AG04449 (cell line): ENCODE measurements around the gene ARID4B.
"Not testable (repeated sequence)": the region's sequence is repeated elsewhere in the genome, so short reads cannot be mapped to it uniquely, and the experiment has no call there.

ENCODE experiments used
- CTCF ChIA-PET: fragments of 350-600 bp; formaldehyde crosslinking; extraction: SDS; loops from one replicate; lab custom pipeline; 2021; ENCODE audit warnings: antibody characterized with exemption; lab: Yijun Ruan, JAX
- POLR2A ChIA-PET: fragments of 400-600, 350-600 bp; formaldehyde crosslinking; extraction: SDS; loops from one replicate; lab custom pipeline; 2020; ENCODE audit warnings: antibody characterized with exemption, inconsistent platforms; lab: Yijun Ruan, JAX
- DNase-seq: peaks from one replicate; pipeline ENCODE4 v3.0.0-alpha.2; 2010; ENCODE audit warnings: low read depth, low spot score
- H3K4me3 ChIP-seq: 2 replicates; pipeline ENCODE4 v1.5.1; 2011; ENCODE audit warnings: low read depth, mild to moderate bottlenecking, control low read depth, low read length
- CTCF ChIP-seq: IDR thresholded peaks from one replicate; pipeline ENCODE4 v1.5.1; 2011; ENCODE audit warnings: mild to moderate bottlenecking, moderate library complexity, low read length, control low read depth, inconsistent platforms; ENCODE audit not compliant: insufficient read depth; ENCODE audit errors: missing control alignments

ARID4B gene

GRCh38 chr1:235226933-235227332 lies 101.0 kb downstream of the ARID4B start:
- H3K4me3 ChIP-seq = no peak overlapping the region
- ChIA-PET CTCF (interaction anchor here (0.8 to 1.5 kb wide), 2 partner anchors 8 to 29 kb away, joined by 3 to 9 read pairs; no protein-coding TSS in a partner anchor), POLR2A (no interaction called here)
- DNase-seq = no peak
- TF ChIP-seq CTCF = no peak

- H3K4me3 ChIP-seq = no peak overlapping the region
- TF ChIP-seq CTCF = no peak
- DNase-seq = no peak
- ChIA-PET POLR2A (interaction anchor here (1.1 kb wide), 1 partner anchor 103 kb away, joined by 3 read pairs; the partner anchor contains the start of genes ARID4B and GGPS1), CTCF (interaction anchor here (1.0 to 2.3 kb wide), 4 partner anchors 25 to 191 kb away, joined by 3 to 16 read pairs (median 4); no protein-coding TSS in a partner anchor)
These were observed 102.7 kb downstream of the ARID4B start for GRCh38 chr1:235225299-235225698.

GRCh38 chr1:235221653-235222375 lies 106.2 kb downstream of the ARID4B start:
- ChIA-PET CTCF (no interaction called here), POLR2A (no interaction called here)
- no peak overlapping the region for H3K4me3 ChIP-seq
- TF ChIP-seq CTCF = no peak
- no peak for DNase-seq

GRCh38 chr1:235215453-235215852 lies 112.5 kb downstream of the ARID4B start:
- DNase-seq = no peak
- POLR2A ChIA-PET = no interaction called here
- CTCF ChIA-PET = interaction anchor here (0.9 kb wide), 2 partner anchors 37 to 569 kb away, joined by 3 read pairs; no protein-coding TSS in a partner anchor

GRCh38 chr1:235214962-235215361 lies 113.0 kb downstream of the ARID4B start:
- POLR2A ChIA-PET, H3K4me3 ChIP-seq, DNase-seq: not testable (repeated sequence)
- CTCF ChIA-PET = interaction anchor here (0.6 to 0.9 kb wide), 2 partner anchors 38 to 272 kb away, joined by 3 to 4 read pairs; no protein-coding TSS in a partner anchor

More at GRCh38 chr1:235215453-235215852, 112.5 kb downstream of the ARID4B start:
- TF ChIP-seq CTCF = no peak
- H3K4me3 ChIP-seq = no peak overlapping the region

GRCh38 chr1:235213752-235214151 lies 114.2 kb downstream of the ARID4B start:
- ChIA-PET CTCF (no interaction called here), POLR2A (no interaction called here)
- no peak for DNase-seq
- no peak for TF ChIP-seq CTCF
- no peak overlapping the region for H3K4me3 ChIP-seq

GRCh38 chr1:235211517-235211916 lies 116.5 kb downstream of the ARID4B start:
- ChIA-PET CTCF (interaction anchor here (1.2 to 2.7 kb wide), 2 partner anchors 12 to 205 kb away, joined by 3 to 7 read pairs; no protein-coding TSS in a partner anchor), POLR2A (no interaction called here)
- H3K4me3 ChIP-seq = no peak overlapping the region
- no peak for TF ChIP-seq CTCF
- no peak for DNase-seq
